H1 (cell line): Measurements from ENCODE around the gene HS6ST1. TPM values are rescaled to one million over a fixed set of nuclear protein-coding genes. Genes with fewer than 3 reads are reported as not detected.

Source experiments
- CEBPB ChIP-seq: IDR thresholded peaks from 2 replicates; pipeline ENCODE4 v1.6.1; 2012; ENCODE audit warnings: low read depth, low read length
- CTBP2 ChIP-seq: IDR thresholded peaks from 2 replicates; pipeline ENCODE4 v1.7.0; 2011; ENCODE audit warnings: borderline replicate concordance, mild to moderate bottlenecking, moderate library complexity, mixed read lengths, low read length; ENCODE audit not compliant: insufficient read depth, insufficient read length
- HDAC2 ChIP-seq, 2 experiments: fragments of 300-600 bp in 1 of 2; sonication (generic) in 1 of 2; IDR thresholded peaks; 2 replicates each; pipeline ENCODE4 v1.6.1; 2011 to 2012; ENCODE audit warnings: low read depth in 2 of 2, low read length in 2 of 2, mild to moderate bottlenecking in 2 of 2, moderate library complexity in 2 of 2, borderline replicate concordance in 1 of 2, inconsistent platforms in 1 of 2
- HDAC6 ChIP-seq: IDR thresholded peaks from one replicate; pipeline ENCODE4 v1.7.1; 2012; ENCODE audit warnings: low read depth, mild to moderate bottlenecking, inconsistent platforms, low read length, moderate library complexity
- NANOG ChIP-seq: IDR thresholded peaks from 2 replicates; pipeline ENCODE4 v1.6.1; 2011; ENCODE audit warnings: low read length, low read depth, mild to moderate bottlenecking, inconsistent platforms; ENCODE audit not compliant: insufficient read depth, poor library complexity, severe bottlenecking
- PHF8 ChIP-seq: fragments of 200-600 bp; sonication (generic); conservative IDR thresholded peaks from 2 replicates; pipeline ENCODE4 v1.7.1; 2012; ENCODE audit warnings: low read depth, mild to moderate bottlenecking, inconsistent platforms, low read length, moderate library complexity
- SIX5 ChIP-seq: IDR thresholded peaks from 2 replicates; pipeline ENCODE4 v1.6.1; 2011; ENCODE audit warnings: mild to moderate bottlenecking, low read depth, low read length
- polyA plus RNA-seq, 7 experiments: library from polyadenylated mRNA; depleted of rRNA in 3 of 7; stranded (reverse) in 5 of 7; unstranded in 2 of 7; fragments of >200 nt in 5 of 7; fragments of 200-250 nt in 2 of 7; gene quantifications; 1 replicate in 5 of 7; 2 replicates in 1 of 7; 4 replicates in 1 of 7; pipeline versions ENCODE4 v1.2.1 to v1.2.3, GENCODE V29; 2011 to 2013; ENCODE audit warnings: missing spikeins in 2 of 7, mixed read lengths in 2 of 7
- total RNA-seq: library from RNA; stranded (reverse); fragmentation: NEBNext Ultra II Directional; extraction: Animal tissue kit (Norgen Biotek cat#: 25700); gene quantifications from 2 replicates; pipeline ENCODE4 v1.2.1, GENCODE V29; 2021

Gene HS6ST1
- total and polyA plus RNA-seq, 2 of the 8 experiments (the other 6 are each of a cell fraction or from before 2014, with no cell fraction given) = 37.4 to 74.6 TPM

DNA sequence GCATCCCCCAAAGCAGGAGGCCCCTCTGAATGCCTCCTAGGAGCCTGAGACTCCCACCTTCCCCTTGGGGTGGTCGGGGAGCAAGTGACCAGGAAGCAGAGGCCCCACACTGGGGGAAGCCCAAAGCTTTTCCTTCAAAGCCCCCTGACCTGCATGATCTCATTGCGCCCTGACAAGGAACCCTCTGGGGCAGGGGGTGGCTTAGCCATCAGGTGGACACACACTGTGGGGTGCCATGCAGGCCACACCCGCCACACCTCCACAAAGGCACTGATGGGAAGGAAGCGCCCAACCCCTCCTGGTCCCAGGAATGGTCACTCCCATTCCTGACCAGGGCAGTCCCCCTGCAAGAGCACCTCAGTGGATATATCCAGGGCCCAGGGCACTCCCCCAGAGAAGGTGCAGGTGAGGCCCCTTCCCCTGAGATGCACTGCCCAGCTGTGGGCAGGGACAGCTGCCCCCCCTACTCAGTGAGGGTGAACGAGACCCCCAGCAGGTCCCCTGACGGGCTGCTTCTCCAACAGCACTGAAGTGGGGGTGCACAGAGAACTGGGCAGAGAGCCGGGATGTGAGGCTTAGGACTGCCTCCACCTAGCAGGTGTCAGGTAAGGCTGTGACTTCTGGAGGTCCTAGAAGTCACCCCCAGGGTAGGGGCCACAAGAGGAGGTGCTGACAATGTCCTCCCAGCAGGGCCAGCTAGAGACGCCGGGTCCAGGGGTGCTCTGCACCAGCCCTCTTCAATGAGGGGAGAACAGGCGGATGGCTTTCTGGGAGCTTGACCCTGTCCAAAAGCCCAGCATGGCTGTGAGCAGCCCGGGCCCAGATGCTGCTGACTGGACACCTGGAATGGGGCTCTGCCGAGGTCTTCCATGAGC lies 31.5 kb downstream of the HS6ST1 start (continued):
- TF ChIP-seq NANOG (no peak), SIX5 (no peak), CTBP2 (no peak), PHF8 (no peak), HDAC6 (no peak), HDAC2 (IDR thresholded peaks at IDR 0.05; ENCODE audit: borderline replicate concordance in 1 of 2, low read depth in 2 of 2, low read length in 2 of 2) (no peak), CEBPB (no peak)
